Liver (tissue), 2 donors: Measurements from ENCODE around the gene LRMDA.

ENCODE experiments used
- CTCF ChIP-seq: fragments of 150-350 bp; IDR thresholded peaks from 2 replicates; pipeline ENCODE4 v1.5.1; 2017; ENCODE audit warnings: improper control_type of control experiment, low read depth, low read length; ENCODE audit not compliant: missing input control
- MAX ChIP-seq: IDR thresholded peaks from 2 replicates; pipeline ENCODE4 v1.6.1; 2016; ENCODE audit warnings: antibody characterized with exemption
- YY1 ChIP-seq: IDR thresholded peaks from 2 replicates; pipeline ENCODE4 v1.6.1; 2016; ENCODE audit warnings: antibody characterized with exemption, mild to moderate bottlenecking
- donor health status: healthy.

- TF ChIP-seq CTCF (no peak), YY1 (no peak), MAX (no peak)
These were observed 919.2 kb downstream of the LRMDA start for GRCh38 chr10:76350583-76350982.
